Caco-2 (cell line): ENCODE results near the gene MOB2. TPM values are rescaled to one million over a fixed set of nuclear protein-coding genes. Genes with fewer than 3 reads are reported as not detected.

Source experiments
- BruUV-seq: library from RNA; stranded (reverse); fragments of 400-500 nt; replicated peaks from 2 replicates; lab custom pipeline; 2021; lab: Mats Ljungman, UMichigan
- CTCF ChIA-PET: fragments of 300-600 bp; sonication (Branson Sonifier 250); formaldehyde crosslinking; loops from one replicate; lab custom pipeline; 2022; ENCODE audit warnings: antibody characterized with exemption; lab: Charles Lee
- POLR2A ChIA-PET: fragments of 300-600 bp; sonication (Branson Sonifier 250); formaldehyde crosslinking; loops from one replicate; lab custom pipeline; 2022; ENCODE audit warnings: antibody characterized with exemption; lab: Charles Lee
- DNase-seq, 2 experiments: peaks; one replicate each; pipeline versions ENCODE4 v3.0.0 to v3.0.0-alpha.2; 2020 to 2022
- H3K27me3 ChIP-seq: replicated peaks from 2 replicates; pipeline ENCODE4 v1.6.0; 2011; ENCODE audit warnings: low read length; ENCODE audit not compliant: control insufficient read depth, insufficient read depth
- H3K36me3 ChIP-seq: 2 replicates; pipeline ENCODE4 v1.5.1; 2011; ENCODE audit warnings: low read length; ENCODE audit not compliant: control insufficient read depth, insufficient read depth
- H3K4me1 ChIP-seq: fragments of 250-450 bp; sonication (Bioruptor Pico); 2 replicates; pipeline ENCODE4 v1.5.1; 2020; ENCODE audit warnings: mild to moderate bottlenecking
- H3K4me3 ChIP-seq: 2 replicates; pipeline ENCODE4 v1.5.1; 2011; ENCODE audit warnings: low read depth, mild to moderate bottlenecking, control low read depth, low read length
- H3K9me3 ChIP-seq: fragments of 250-450 bp; sonication (Bioruptor Pico); 2 replicates; pipeline ENCODE4 v1.5.1; 2020; ENCODE audit warnings: mild to moderate bottlenecking, moderate library complexity
- H3K27ac Mint-ChIP-seq: one replicate; pipeline ENCODE4 v1.8.0; 2022; ENCODE audit warnings: mixed read lengths; ENCODE audit not compliant: unreplicated experiment
- H3K27me3 Mint-ChIP-seq: one replicate; pipeline ENCODE4 v1.8.0; 2022; ENCODE audit warnings: mixed read lengths; ENCODE audit not compliant: insufficient read depth, unreplicated experiment
- H3K36me3 Mint-ChIP-seq: one replicate; pipeline ENCODE4 v1.8.0; 2022; ENCODE audit warnings: mild to moderate bottlenecking, mixed read lengths; ENCODE audit not compliant: insufficient read depth, unreplicated experiment
- H3K4me1 Mint-ChIP-seq: one replicate; pipeline ENCODE4 v1.8.0; 2022; ENCODE audit warnings: low read depth, mixed read lengths; ENCODE audit not compliant: unreplicated experiment
- H3K4me3 Mint-ChIP-seq: one replicate; pipeline ENCODE4 v1.8.0; 2022; ENCODE audit warnings: mild to moderate bottlenecking, moderate library complexity, mixed read lengths; ENCODE audit not compliant: unreplicated experiment
- H3K9me3 Mint-ChIP-seq: one replicate; pipeline ENCODE4 v1.8.0; 2022; ENCODE audit warnings: mixed read lengths; ENCODE audit not compliant: unreplicated experiment
- intact Hi-C: fragments of 100-400 bp; cut with micrococcal nuclease; formaldehyde crosslinking; loops from one replicate; pipeline ENCODE4 v1.10.0; 2022; ENCODE audit not compliant: unreplicated experiment
- total RNA-seq: library from RNA; stranded (reverse); gene quantifications from 2 replicates; pipeline ENCODE4 v1.2.3, GENCODE V29; 2022
- TF ChIP-seq, protein P1 (sequence below), 2 experiments: fragments of 200-600 bp in 1 of 2; IDR thresholded peaks; 1 replicate in 1 of 2; 2 replicates in 1 of 2; pipeline versions ENCODE4 v1.5.1 to v1.8.0; 2011 to 2022; ENCODE audit warnings: antibody characterized with exemption in 1 of 2, control low read depth in 1 of 2, inconsistent platforms in 1 of 2, low read depth in 1 of 2, low read length in 1 of 2, mild to moderate bottlenecking in 1 of 2, moderate library complexity in 1 of 2; ENCODE audit not compliant: insufficient read depth in 1 of 2, severe bottlenecking in 1 of 2, unreplicated experiment in 1 of 2

MOB2 gene
- total RNA-seq, 1 experiment from 2014 or later = 32.7 TPM

DNA sequence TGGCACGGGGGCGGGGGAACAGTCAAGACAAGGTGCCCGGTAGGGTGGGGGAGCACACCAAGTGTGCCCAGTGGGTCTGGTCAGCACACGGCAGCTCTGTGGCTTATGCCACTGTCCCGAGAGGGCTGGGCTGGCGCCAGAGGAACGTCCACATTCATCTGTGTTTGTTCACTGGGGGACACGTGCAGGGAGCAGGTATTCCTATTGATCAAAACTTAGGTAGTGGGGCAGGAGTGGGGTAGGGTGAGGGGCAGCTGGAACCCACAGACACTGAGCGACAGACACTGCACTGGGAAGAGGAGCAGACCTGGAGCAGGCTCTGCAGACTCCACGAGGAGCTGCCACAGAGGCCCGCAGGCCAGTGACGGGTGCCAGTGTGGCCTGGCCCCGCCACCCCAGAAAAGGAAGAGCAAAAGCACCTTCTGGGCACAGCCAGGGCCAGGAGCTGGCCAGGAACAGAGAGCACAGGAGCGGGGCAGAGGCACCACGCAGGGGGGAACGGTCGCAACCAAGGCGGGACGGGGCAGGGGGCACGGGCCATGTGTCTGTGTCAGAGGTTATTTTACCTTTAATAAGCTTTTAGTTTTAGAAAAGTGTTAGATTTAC lies 2.1 kb upstream of the MOB2 start:
- Mint-ChIP-seq H3K9me3 (no peaks in the 10 kb centered on the region), H3K27me3 (no peaks in the 10 kb centered on the region), H3K27ac (no peak overlapping the region), H3K4me3 (no peak overlapping the region), H3K4me1 (no peaks in the 10 kb centered on the region), H3K36me3 (no peaks in the 10 kb centered on the region)
- CTCF ChIA-PET = no interaction called here
- POLR2A ChIA-PET = no interaction called here
- TF ChIP-seq, protein P1, sequence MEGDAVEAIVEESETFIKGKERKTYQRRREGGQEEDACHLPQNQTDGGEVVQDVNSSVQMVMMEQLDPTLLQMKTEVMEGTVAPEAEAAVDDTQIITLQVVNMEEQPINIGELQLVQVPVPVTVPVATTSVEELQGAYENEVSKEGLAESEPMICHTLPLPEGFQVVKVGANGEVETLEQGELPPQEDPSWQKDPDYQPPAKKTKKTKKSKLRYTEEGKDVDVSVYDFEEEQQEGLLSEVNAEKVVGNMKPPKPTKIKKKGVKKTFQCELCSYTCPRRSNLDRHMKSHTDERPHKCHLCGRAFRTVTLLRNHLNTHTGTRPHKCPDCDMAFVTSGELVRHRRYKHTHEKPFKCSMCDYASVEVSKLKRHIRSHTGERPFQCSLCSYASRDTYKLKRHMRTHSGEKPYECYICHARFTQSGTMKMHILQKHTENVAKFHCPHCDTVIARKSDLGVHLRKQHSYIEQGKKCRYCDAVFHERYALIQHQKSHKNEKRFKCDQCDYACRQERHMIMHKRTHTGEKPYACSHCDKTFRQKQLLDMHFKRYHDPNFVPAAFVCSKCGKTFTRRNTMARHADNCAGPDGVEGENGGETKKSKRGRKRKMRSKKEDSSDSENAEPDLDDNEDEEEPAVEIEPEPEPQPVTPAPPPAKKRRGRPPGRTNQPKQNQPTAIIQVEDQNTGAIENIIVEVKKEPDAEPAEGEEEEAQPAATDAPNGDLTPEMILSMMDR (IDR thresholded peaks at IDR 0.05; ENCODE audit: insufficient read depth in 1 of 2, low read depth in 1 of 2, low read length in 1 of 2, severe bottlenecking in 1 of 2, unreplicated experiment in 1 of 2) = no peak
- H3K36me3 ChIP-seq = no peaks in the 10 kb centered on the region
- no peaks in the 10 kb centered on the region for H3K9me3 ChIP-seq
- no TSS peak for BruUV-seq
- no peaks in the 10 kb centered on the region for H3K27me3 ChIP-seq
- DNase-seq = no peak
- H3K4me1 ChIP-seq = no peaks in the 10 kb centered on the region
- no peak overlapping the region for H3K4me3 ChIP-seq
- intact Hi-C loops = no loop called here

DNA sequence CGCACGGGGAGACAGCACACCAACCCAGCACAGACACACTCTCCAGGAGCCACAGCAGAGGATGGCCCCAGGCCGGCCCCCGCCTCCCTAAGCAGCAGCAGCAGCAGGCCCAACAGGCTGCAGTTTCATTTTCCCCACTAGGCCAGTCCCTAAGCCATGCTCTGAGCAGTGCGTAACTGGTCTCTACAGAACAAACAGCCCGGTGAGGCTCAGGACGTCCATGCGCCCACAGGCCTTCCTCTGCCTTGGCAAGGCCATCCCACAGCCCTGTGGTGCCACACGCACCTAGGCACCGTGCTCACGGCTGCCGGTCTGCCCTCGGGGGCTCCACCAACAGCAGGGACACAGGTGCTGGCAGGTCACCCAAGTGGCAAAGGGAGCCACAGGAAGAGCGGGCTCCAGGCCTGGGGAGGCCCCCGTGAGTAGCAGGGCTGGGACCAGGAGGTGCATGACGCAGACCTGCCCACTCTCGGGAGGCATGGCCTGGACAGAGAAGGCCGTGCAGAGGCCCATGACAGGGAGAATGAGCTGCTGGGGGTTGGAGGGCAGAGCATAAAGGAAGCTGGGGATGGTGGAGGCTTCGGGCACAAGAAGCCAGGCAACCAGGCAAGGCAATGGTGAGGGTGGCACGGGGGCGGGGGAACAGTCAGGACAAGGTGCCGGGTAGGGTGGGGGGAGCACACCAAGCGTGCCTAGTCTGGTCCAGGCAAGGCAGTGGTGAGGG lies 1.4 kb upstream of the MOB2 start:
- Mint-ChIP-seq H3K36me3 (no peaks in the 10 kb centered on the region), H3K27me3 (no peaks in the 10 kb centered on the region), H3K4me1 (no peaks in the 10 kb centered on the region), H3K4me3 (no peak overlapping the region), H3K27ac (no peak overlapping the region), H3K9me3 (no peaks in the 10 kb centered on the region)
- DNase-seq = no peak
- Histone ChIP-seq H3K4me3 (no peak overlapping the region), H3K27me3 (no peaks in the 10 kb centered on the region), H3K36me3 (no peaks in the 10 kb centered on the region), H3K9me3 (no peaks in the 10 kb centered on the region), H3K4me1 (no peaks in the 10 kb centered on the region)
- TF ChIP-seq, protein P1 (IDR thresholded peaks at IDR 0.05; ENCODE audit: insufficient read depth in 1 of 2, low read depth in 1 of 2, low read length in 1 of 2, severe bottlenecking in 1 of 2, unreplicated experiment in 1 of 2) = no peak
- no TSS peak for BruUV-seq
- ChIA-PET CTCF (no interaction called here), POLR2A (no interaction called here)
- intact Hi-C loops = no loop called here

GRCh38 chr11:1487091-1487850 lies 692 bp upstream of the MOB2 start:
- Mint-ChIP-seq H3K4me1 (no peaks in the 10 kb centered on the region), H3K27me3 (no peaks in the 10 kb centered on the region), H3K9me3 (no peaks in the 10 kb centered on the region), H3K36me3 (no peaks in the 10 kb centered on the region), H3K27ac (no peak overlapping the region), H3K4me3 (no peak overlapping the region)
- no TSS peak for BruUV-seq
- Histone ChIP-seq H3K27me3 (no peaks in the 10 kb centered on the region), H3K36me3 (no peaks in the 10 kb centered on the region), H3K9me3 (no peaks in the 10 kb centered on the region), H3K4me3 (no peak overlapping the region), H3K4me1 (no peaks in the 10 kb centered on the region)
- POLR2A ChIA-PET = no interaction called here
- DNase-seq = no peak
- CTCF ChIA-PET = no interaction called here
- intact Hi-C loops = no loop called here
- TF ChIP-seq, protein P1 (IDR thresholded peaks at IDR 0.05; ENCODE audit: insufficient read depth in 1 of 2, low read depth in 1 of 2, low read length in 1 of 2, severe bottlenecking in 1 of 2, unreplicated experiment in 1 of 2) = no peak
